Measurements from ENCODE around the gene TTC9B. TPM values are rescaled to one million over a fixed set of nuclear protein-coding genes. Genes with fewer than 3 reads are reported as not detected.

TTC9B gene
- total and polyA plus RNA-seq, 8 donors: 0.35 to 0.37 TPM; not detected in 6

- Histone ChIP-seq H3K27me3 (no peaks in the 10 kb centered on the region), H3K27ac (no peak overlapping the region), H3K9me3 (no peaks in the 10 kb centered on the region), H3K36me3 (peaks cover 22 to 57% (median 49%) of the 10 kb centered on the region in 4 donors), H3K4me3 (no peak overlapping the region), H3K4me1 (peaks cover 4 to 45% (median 24%) of the 10 kb centered on the region in 4 donors)
- no peak for DNase-seq
- 69 to 80% (median 77%) methylated on average over 13 to 17 of the region's 17 CpGs for WGBS, 5 donors
- intact Hi-C loops (cut with DNase I; ENCODE audit: low total_unique reads): no loop called here
- TF ChIP-seq POLR2A (IDR thresholded peaks at IDR 0.05) (no peak), CTCF (IDR thresholded peaks at IDR 0.05) (no peak), POLR2AphosphoS5 (IDR thresholded peaks at IDR 0.05) (no peak), EP300 (IDR thresholded peaks at IDR 0.05) (no peak)
These were observed 47.9 kb upstream of the TTC9B start for GRCh38 chr19:40266119-40266518.

GRCh38 chr19:40265763-40266099 is 47.5 kb upstream of the TTC9B start:
- Histone ChIP-seq H3K36me3 (peaks cover 22 to 57% (median 48%) of the 10 kb centered on the region in 4 donors), H3K4me1 (peaks cover 4 to 44% (median 24%) of the 10 kb centered on the region in 4 donors), H3K9me3 (no peaks in the 10 kb centered on the region), H3K27me3 (no peaks in the 10 kb centered on the region), H3K27ac (no peak overlapping the region), H3K4me3 (no peak overlapping the region)
- intact Hi-C loops (cut with DNase I; ENCODE audit: low total_unique reads): no loop called here
- no peak for TF ChIP-seq POLR2A (IDR thresholded peaks at IDR 0.05)
- no peak for TF ChIP-seq CTCF (IDR thresholded peaks at IDR 0.05)
- TF ChIP-seq POLR2AphosphoS5 (IDR thresholded peaks at IDR 0.05): no peak
- no peak for TF ChIP-seq EP300 (IDR thresholded peaks at IDR 0.05)
- 77 to 98% (median 91%) methylated on average over 6 of the region's 6 CpGs for WGBS, 5 donors
- no peak for DNase-seq

- Histone ChIP-seq H3K4me3 (no peak overlapping the region), H3K9me3 (no peaks in the 10 kb centered on the region), H3K36me3 (peaks cover 22 to 53% (median 46%) of the 10 kb centered on the region in 4 donors), H3K4me1 (peaks cover 4 to 38% (median 23%) of the 10 kb centered on the region in 4 donors), H3K27me3 (no peaks in the 10 kb centered on the region), H3K27ac (no peak overlapping the region)
- intact Hi-C loops (cut with DNase I; ENCODE audit: low total_unique reads): no loop called here
- no peak for TF ChIP-seq EP300 (IDR thresholded peaks at IDR 0.05)
- TF ChIP-seq CTCF (IDR thresholded peaks at IDR 0.05): no peak
- no peak for TF ChIP-seq POLR2AphosphoS5 (IDR thresholded peaks at IDR 0.05)
- TF ChIP-seq POLR2A (IDR thresholded peaks at IDR 0.05): no peak
- no peak for DNase-seq
- WGBS, 5 donors: 91 to 96% (median 95%) methylated on average over 9 to 22 of the region's 22 CpGs
These were observed 47.0 kb upstream of the TTC9B start for GRCh38 chr19:40265055-40265762.

- Histone ChIP-seq H3K27me3 (no peaks in the 10 kb centered on the region), H3K27ac (no peak overlapping the region), H3K36me3 (peaks cover 22 to 48% (median 46%) of the 10 kb centered on the region in 4 donors), H3K4me1 (peaks cover 4 to 34% (median 21%) of the 10 kb centered on the region in 4 donors), H3K9me3 (no peaks in the 10 kb centered on the region), H3K4me3 (no peak overlapping the region)
- intact Hi-C loops (cut with DNase I; ENCODE audit: low total_unique reads): no loop called here
- TF ChIP-seq POLR2AphosphoS5 (IDR thresholded peaks at IDR 0.05): no peak
- TF ChIP-seq EP300 (IDR thresholded peaks at IDR 0.05): no peak
- no peak for TF ChIP-seq CTCF (IDR thresholded peaks at IDR 0.05)
- no peak for TF ChIP-seq POLR2A (IDR thresholded peaks at IDR 0.05)
- DNase-seq: no peak
- 87 to 93% (median 88%) methylated on average over 19 of the region's 19 CpGs for WGBS, 5 donors
These were observed 46.3 kb upstream of the TTC9B start for GRCh38 chr19:40264314-40265054.

Measured in stomach (tissue), 9 donors.